ENCODE measurements around the gene KIF26A. TPM values are rescaled to one million over a fixed set of nuclear protein-coding genes. Genes with fewer than 3 reads are reported as not detected.

Gene KIF26A
- total RNA-seq, 3 donors from 2014 or later: 1.4 to 4.6 (median 2.2) TPM

DNA sequence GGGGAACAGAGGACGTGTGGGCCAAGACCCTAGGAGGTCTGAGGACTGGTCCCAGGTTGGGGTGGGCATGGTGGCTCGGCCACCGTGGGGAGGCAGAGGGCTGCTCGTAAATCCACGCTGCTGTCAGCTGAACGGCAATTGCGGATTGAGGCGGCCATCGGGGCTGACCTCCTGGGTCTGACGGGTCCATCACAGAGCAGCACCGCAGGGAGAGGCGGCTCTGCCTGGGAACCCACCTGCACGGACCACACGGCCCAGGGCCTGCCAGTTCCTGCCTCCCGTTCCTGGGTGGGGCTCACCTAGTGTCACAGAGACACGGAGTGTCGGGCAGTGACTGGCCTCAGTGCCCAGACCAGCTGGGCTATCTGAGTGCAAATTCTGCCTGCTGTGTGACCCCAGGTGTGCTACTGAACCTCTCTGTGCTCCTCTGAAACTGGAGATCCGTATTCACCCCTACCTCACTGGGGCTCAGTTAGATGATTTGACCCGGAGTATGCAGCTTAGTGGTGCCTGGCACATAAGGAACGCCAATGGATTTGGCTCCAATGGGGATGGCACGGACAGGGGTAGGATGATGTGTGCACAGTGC lies 53.1 kb downstream of the KIF26A start:
- no peaks in the 10 kb centered on the region for H3K36me3 ChIP-seq
- H3K27me3 ChIP-seq: peaks cover 0 to 66% of the 10 kb centered on the region in 2 donors
- no peak overlapping the region for H3K27ac ChIP-seq
- no peak overlapping the region for H3K4me3 ChIP-seq
- intact Hi-C loops (cut with DNase I; ENCODE audit: low total_unique reads): no loop called here
- no peak for DNase-seq (ENCODE audit: low spot score in 2 of 2)
- H3K9me3 ChIP-seq: no peaks in the 10 kb centered on the region
- no peak for TF ChIP-seq POLR2A (IDR thresholded peaks at IDR 0.05)
- H3K4me1 ChIP-seq: no peaks in the 10 kb centered on the region

DNA sequence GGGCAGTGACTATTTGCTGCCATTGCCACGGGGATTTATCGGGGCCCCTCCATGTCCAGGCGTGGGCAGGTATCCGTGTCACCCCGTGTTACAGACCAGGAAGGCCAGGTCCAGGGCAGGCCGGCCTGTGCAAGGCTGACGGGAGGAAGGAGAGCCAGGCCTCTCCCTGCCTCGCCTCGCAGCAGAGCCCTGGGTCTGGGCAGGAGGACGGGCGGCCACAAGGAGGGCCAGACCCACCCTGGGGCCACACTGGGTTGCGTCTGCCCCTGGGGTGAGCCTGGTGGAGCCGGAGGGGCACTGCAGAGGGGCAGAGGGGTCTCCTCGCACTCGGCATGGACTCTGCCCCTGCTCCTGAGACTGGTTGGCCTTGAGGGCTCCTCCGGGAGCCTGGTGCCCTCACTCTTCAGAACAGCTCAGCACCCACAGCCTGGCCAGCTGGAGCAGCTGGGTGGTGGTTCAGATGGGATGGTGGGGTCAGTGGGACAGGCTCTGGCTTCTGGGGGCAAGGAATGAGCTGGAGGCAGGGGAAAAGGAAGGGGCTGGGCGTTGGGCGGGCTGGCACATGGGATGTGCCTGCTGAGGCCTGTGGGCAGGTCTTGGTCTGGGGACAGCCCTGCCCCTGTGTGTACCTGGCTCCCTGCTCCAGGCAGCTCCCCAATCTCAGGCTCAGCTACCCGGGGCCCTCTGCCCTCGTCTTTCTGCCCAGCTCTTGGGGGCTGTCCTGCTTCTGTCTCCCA lies 53.9 kb downstream of the KIF26A start:
- Histone ChIP-seq H3K4me3 (no peak overlapping the region), H3K9me3 (no peaks in the 10 kb centered on the region), H3K27ac (no peak overlapping the region), H3K27me3 (peaks cover 0 to 64% of the 10 kb centered on the region in 2 donors), H3K4me1 (no peaks in the 10 kb centered on the region), H3K36me3 (no peaks in the 10 kb centered on the region)
- no peak for DNase-seq (ENCODE audit: low spot score in 2 of 2)
- TF ChIP-seq, protein P1, sequence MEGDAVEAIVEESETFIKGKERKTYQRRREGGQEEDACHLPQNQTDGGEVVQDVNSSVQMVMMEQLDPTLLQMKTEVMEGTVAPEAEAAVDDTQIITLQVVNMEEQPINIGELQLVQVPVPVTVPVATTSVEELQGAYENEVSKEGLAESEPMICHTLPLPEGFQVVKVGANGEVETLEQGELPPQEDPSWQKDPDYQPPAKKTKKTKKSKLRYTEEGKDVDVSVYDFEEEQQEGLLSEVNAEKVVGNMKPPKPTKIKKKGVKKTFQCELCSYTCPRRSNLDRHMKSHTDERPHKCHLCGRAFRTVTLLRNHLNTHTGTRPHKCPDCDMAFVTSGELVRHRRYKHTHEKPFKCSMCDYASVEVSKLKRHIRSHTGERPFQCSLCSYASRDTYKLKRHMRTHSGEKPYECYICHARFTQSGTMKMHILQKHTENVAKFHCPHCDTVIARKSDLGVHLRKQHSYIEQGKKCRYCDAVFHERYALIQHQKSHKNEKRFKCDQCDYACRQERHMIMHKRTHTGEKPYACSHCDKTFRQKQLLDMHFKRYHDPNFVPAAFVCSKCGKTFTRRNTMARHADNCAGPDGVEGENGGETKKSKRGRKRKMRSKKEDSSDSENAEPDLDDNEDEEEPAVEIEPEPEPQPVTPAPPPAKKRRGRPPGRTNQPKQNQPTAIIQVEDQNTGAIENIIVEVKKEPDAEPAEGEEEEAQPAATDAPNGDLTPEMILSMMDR (IDR thresholded peaks at IDR 0.05): no peak
- no peak for TF ChIP-seq POLR2A (IDR thresholded peaks at IDR 0.05)
- TF ChIP-seq POLR2AphosphoS5 (IDR thresholded peaks at IDR 0.05): no peak
- intact Hi-C loops (cut with DNase I; ENCODE audit: low total_unique reads): no loop called here

DNA sequence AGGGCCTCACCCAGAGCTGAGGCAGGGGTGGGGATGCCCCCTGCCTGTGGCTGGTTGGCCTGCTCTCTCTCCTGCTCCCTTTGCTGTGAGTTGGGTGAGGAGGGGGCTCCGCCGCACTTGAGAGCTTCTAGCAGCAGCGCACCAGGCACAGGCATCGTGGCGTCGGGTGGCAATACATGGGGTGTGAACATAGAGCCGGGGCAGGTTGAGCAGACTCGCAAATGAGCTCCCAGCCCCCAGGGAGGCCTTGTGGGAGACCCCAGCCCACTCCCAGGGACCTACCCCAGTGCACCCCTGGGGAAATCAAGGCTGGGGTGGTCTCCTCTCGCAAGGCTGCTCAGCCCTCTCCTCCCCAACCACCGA lies 54.5 kb downstream of the KIF26A start:
- DNase-seq (ENCODE audit: low spot score in 2 of 2): no peak
- no peak overlapping the region for H3K4me3 ChIP-seq
- intact Hi-C loops (cut with DNase I; ENCODE audit: low total_unique reads): no loop called here
- TF ChIP-seq POLR2AphosphoS5 (IDR thresholded peaks at IDR 0.05) (no peak), POLR2A (IDR thresholded peaks at IDR 0.05) (no peak)
- TF ChIP-seq, protein P1 (IDR thresholded peaks at IDR 0.05): no peak
- H3K36me3 ChIP-seq: no peaks in the 10 kb centered on the region
- H3K27me3 ChIP-seq: peaks cover 0 to 64% of the 10 kb centered on the region in 2 donors
- H3K9me3 ChIP-seq: no peaks in the 10 kb centered on the region
- no peak overlapping the region for H3K27ac ChIP-seq
- H3K4me1 ChIP-seq: no peaks in the 10 kb centered on the region

DNA sequence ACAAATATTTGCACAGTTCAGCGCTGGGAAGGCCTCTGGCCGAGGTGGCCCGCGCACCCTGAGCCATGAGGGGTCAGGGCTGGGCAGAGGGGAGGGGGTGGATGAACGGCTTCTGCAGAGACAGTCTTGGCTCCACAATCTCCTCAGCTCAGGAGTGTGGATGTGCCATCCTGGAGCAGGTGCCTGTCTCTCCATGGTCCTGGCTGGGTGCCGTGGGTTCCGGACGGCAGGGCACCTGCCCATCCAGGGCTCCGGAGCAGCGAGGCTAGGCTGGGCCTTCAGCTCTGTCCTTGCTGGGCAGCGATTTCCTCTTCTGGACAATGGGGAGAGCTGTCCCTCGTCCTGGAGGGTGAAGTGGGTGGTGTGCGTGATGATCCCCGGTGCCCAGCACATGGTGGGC lies 55.6 kb downstream of the KIF26A start:
- TF ChIP-seq POLR2AphosphoS5 (IDR thresholded peaks at IDR 0.05): no peak
- no peak for TF ChIP-seq POLR2A (IDR thresholded peaks at IDR 0.05)
- TF ChIP-seq, protein P1 (IDR thresholded peaks at IDR 0.05): no peak
- no peak overlapping the region for H3K27ac ChIP-seq
- H3K9me3 ChIP-seq: no peaks in the 10 kb centered on the region
- intact Hi-C loops (cut with DNase I; ENCODE audit: low total_unique reads): no loop called here
- peaks cover 0 to 63% of the 10 kb centered on the region in 2 donors for H3K27me3 ChIP-seq
- H3K36me3 ChIP-seq: no peaks in the 10 kb centered on the region
- no peaks in the 10 kb centered on the region for H3K4me1 ChIP-seq
- no peak for DNase-seq (ENCODE audit: low spot score in 2 of 2)
- H3K4me3 ChIP-seq: no peak overlapping the region

DNA sequence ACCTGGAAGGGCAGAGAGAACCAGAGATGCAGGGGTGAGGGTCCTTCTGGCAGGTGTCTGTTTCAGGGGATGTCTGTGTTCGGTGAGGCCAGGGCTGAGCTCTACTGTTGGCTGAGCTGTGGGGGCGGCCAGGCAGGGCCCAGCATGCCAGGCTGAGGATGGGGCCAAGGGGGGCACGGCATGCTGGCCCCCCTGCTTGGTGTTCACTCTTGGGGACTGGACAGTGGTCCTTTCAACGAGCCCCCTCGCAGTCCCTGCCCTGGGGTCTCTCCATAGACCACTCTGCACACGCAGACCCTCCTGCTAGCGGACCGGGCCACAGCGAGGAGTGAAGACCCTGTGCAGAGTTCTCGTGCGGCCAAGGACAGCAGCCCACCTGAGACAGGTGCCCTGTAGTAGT lies 56.3 kb downstream of the KIF26A start:
- no peak for DNase-seq (ENCODE audit: low spot score in 2 of 2)
- no peaks in the 10 kb centered on the region for H3K4me1 ChIP-seq
- intact Hi-C loops (cut with DNase I; ENCODE audit: low total_unique reads): no loop called here
- no peaks in the 10 kb centered on the region for H3K36me3 ChIP-seq
- TF ChIP-seq POLR2A (IDR thresholded peaks at IDR 0.05) (no peak), POLR2AphosphoS5 (IDR thresholded peaks at IDR 0.05) (no peak)
- TF ChIP-seq, protein P1 (IDR thresholded peaks at IDR 0.05): no peak
- no peak overlapping the region for H3K4me3 ChIP-seq
- no peaks in the 10 kb centered on the region for H3K9me3 ChIP-seq
- no peak overlapping the region for H3K27ac ChIP-seq
- H3K27me3 ChIP-seq: peaks cover 0 to 66% of the 10 kb centered on the region in 2 donors

All from breast epithelium (tissue), 4 donors.